ENCODE data around the gene PDCL3.

PDCL3 gene

DNA sequence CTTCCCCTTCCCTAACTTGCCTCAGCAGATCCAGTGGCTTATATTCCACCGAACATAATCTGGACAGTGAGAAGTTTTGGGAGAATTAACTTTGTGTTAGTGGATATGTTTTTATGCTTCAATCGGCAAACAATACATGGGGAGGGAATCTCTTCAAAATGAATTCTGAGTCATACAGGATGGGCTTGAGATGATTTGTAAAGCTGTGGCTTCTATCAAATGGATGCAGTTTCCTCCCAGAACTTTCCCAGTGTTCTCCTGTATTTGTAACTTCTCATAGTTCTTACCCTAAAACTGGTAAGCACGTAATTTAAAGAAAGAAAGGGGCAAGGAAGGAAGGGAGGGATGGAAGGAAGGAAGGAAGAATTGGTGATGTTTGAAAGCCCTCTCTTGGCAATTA lies 36.8 kb downstream of the PDCL3 start:
- H3K4me3 ChIP-seq (ENCODE audit: low read depth in 1 of 2, low read length in 2 of 2): no peak overlapping the region
- no peak overlapping the region for H3K9ac ChIP-seq (ENCODE audit: low read length)
- peaks cover 11% of the 10 kb centered on the region for H3K4me1 ChIP-seq (ENCODE audit: insufficient read depth, low read length)
- no peaks in the 10 kb centered on the region for H3K36me3 ChIP-seq (ENCODE audit: insufficient read depth, low read length)
- H3K27me3 ChIP-seq (ENCODE audit: control insufficient read depth in 1 of 2, insufficient read depth in 2 of 2, low read length in 2 of 2): no peaks in the 10 kb centered on the region
- H3K27ac ChIP-seq (ENCODE audit: low read depth, low read length): no peak overlapping the region
- no peaks in the 10 kb centered on the region for H3K9me3 ChIP-seq (ENCODE audit: low read length)

- H3K27ac ChIP-seq (ENCODE audit: low read depth, low read length): no peak overlapping the region
- H3K27me3 ChIP-seq (ENCODE audit: control insufficient read depth in 1 of 2, insufficient read depth in 2 of 2, low read length in 2 of 2): no peaks in the 10 kb centered on the region
- H3K4me1 ChIP-seq (ENCODE audit: insufficient read depth, low read length): peaks cover 12% of the 10 kb centered on the region
- no peaks in the 10 kb centered on the region for H3K9me3 ChIP-seq (ENCODE audit: low read length)
- no peaks in the 10 kb centered on the region for H3K36me3 ChIP-seq (ENCODE audit: insufficient read depth, low read length)
- H3K9ac ChIP-seq (ENCODE audit: low read length): no peak overlapping the region
- no peak overlapping the region for H3K4me3 ChIP-seq (ENCODE audit: low read depth in 1 of 2, low read length in 2 of 2)
These were observed 38.9 kb downstream of the PDCL3 start for GRCh38 chr2:100601661-100602060.

DNA sequence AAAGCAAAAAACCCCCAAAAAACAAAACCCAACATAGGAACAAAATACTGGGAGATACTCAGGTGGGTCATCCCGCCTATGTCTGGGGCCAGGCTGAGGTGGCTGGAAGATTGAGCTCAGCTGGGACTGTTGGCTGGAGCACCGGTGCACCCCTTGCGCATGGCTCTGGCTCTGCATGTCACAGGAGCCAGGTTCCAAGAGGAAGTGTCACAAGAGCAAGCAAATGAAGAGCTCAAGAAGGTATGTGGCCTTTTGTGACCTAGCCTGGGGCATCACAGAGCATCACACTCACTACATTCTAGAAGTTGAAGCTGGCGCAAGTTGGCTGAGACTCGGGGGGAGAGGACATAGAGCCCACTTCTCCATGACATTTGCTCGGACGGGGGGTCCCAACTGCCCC lies 40.6 kb downstream of the PDCL3 start:
- no peaks in the 10 kb centered on the region for H3K36me3 ChIP-seq (ENCODE audit: insufficient read depth, low read length)
- no peaks in the 10 kb centered on the region for H3K27me3 ChIP-seq (ENCODE audit: control insufficient read depth in 1 of 2, insufficient read depth in 2 of 2, low read length in 2 of 2)
- no peak overlapping the region for H3K4me3 ChIP-seq (ENCODE audit: low read depth in 1 of 2, low read length in 2 of 2)
- H3K4me1 ChIP-seq (ENCODE audit: insufficient read depth, low read length): peaks cover 12% of the 10 kb centered on the region
- no peak overlapping the region for H3K9ac ChIP-seq (ENCODE audit: low read length)
- no peaks in the 10 kb centered on the region for H3K9me3 ChIP-seq (ENCODE audit: low read length)
- no peak overlapping the region for H3K27ac ChIP-seq (ENCODE audit: low read depth, low read length)

DNA sequence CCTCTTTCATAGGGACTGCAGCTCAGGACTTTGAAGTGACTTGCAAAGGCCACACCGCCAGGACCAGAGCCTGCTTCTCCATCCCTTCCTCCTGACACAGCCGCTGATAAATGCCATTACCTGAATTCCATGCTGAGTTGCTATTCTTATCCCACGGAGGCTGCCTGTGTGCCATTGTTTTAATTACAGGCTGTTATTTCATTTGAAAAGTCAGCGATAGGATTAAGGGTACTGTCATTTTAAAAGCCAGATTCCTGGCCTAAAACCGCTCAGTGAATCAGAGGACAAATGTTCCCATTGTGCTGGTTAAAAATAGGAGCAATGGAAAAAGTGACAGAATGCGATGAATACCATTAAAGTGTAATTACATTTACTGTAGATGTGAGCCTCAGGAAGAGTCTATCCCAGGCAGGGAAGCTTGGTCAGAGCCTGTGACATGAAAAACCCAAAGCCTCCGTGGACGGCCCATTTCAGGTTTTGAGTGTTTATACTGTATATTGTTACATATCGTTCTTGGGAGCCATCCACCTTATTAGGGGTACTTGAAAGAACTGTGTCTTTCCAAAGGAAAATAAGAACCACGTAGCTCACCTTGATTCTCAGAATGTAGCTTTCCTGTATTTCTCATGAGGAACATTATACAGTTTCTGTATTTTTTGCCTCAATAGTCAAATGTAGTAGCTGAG lies 41.3 kb downstream of the PDCL3 start:
- Histone ChIP-seq H3K36me3 (ENCODE audit: insufficient read depth, low read length) (no peaks in the 10 kb centered on the region), H3K27ac (ENCODE audit: low read depth, low read length) (no peak overlapping the region), H3K9me3 (ENCODE audit: low read length) (no peaks in the 10 kb centered on the region), H3K27me3 (ENCODE audit: control insufficient read depth in 1 of 2, insufficient read depth in 2 of 2, low read length in 2 of 2) (no peaks in the 10 kb centered on the region), H3K9ac (ENCODE audit: low read length) (no peak overlapping the region), H3K4me1 (ENCODE audit: insufficient read depth, low read length) (peaks cover 12% of the 10 kb centered on the region), H3K4me3 (ENCODE audit: low read depth in 1 of 2, low read length in 2 of 2) (no peak overlapping the region)

DNA sequence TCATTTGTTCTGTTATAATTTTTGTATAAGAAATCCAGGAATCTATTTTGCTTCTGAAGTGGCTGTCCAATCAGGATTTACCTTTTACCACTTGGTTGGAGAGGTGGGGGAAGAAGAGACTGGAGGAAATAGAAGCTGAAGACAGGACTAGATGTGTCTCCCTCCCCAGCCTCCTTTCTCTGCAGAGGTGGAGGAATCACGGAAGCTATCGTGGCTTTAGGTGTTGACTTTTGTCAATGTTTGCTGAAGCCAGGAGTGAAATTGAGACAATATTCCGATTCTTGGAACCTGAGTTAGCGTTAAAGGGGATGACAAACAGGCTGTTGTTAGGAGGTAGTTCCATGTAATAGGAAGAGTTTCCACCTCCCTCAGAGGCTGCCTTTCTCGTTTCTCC lies 43.5 kb downstream of the PDCL3 start:
- H3K4me3 ChIP-seq (ENCODE audit: low read depth in 1 of 2, low read length in 2 of 2): no peak overlapping the region
- no peaks in the 10 kb centered on the region for H3K27me3 ChIP-seq (ENCODE audit: control insufficient read depth in 1 of 2, insufficient read depth in 2 of 2, low read length in 2 of 2)
- no peaks in the 10 kb centered on the region for H3K9me3 ChIP-seq (ENCODE audit: low read length)
- no peaks in the 10 kb centered on the region for H3K36me3 ChIP-seq (ENCODE audit: insufficient read depth, low read length)
- H3K9ac ChIP-seq (ENCODE audit: low read length): no peak overlapping the region
- peaks cover 12% of the 10 kb centered on the region for H3K4me1 ChIP-seq (ENCODE audit: insufficient read depth, low read length)
- no peak overlapping the region for H3K27ac ChIP-seq (ENCODE audit: low read depth, low read length)

DNA sequence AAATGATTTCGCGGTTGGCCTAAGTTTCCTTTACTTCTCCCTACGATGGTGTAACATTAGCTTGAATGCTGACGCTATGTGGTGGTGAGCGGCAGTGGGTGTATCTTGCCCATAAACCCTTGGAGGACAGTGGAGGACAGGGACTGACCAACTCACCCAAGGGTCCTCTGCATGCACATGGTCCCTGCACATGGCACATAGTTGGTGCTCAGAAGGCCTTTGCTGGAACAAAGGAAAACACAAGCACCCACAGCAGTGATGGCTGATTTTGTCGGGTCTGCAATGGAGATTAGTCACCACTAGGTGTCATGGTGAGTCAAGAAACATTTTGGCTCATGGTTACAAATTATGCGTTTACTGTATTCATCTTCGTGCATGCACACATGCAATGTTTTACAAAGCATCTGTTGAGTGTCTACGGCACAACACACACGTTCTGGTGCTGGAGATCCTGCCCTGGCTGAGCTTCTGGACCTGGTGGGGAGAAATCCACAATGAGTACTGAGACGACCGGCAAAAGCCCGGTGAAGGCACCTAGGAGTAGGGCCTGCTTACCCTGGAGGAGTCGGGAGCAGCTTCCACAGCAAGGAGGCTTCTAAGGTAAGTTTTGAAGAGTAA lies 44.0 kb downstream of the PDCL3 start:
- Histone ChIP-seq H3K36me3 (ENCODE audit: insufficient read depth, low read length) (no peaks in the 10 kb centered on the region), H3K27me3 (ENCODE audit: control insufficient read depth in 1 of 2, insufficient read depth in 2 of 2, low read length in 2 of 2) (no peaks in the 10 kb centered on the region), H3K9me3 (ENCODE audit: low read length) (no peaks in the 10 kb centered on the region), H3K27ac (ENCODE audit: low read depth, low read length) (no peak overlapping the region), H3K4me3 (ENCODE audit: low read depth in 1 of 2, low read length in 2 of 2) (no peak overlapping the region), H3K4me1 (ENCODE audit: insufficient read depth, low read length) (peaks cover 12% of the 10 kb centered on the region), H3K9ac (ENCODE audit: low read length) (no peak overlapping the region)

GRCh38 chr2:100610381-100610831 lies 47.6 kb downstream of the PDCL3 start:
- H3K4me3 ChIP-seq (ENCODE audit: low read depth in 1 of 2, low read length in 2 of 2): no peak overlapping the region
- no peaks in the 10 kb centered on the region for H3K9me3 ChIP-seq (ENCODE audit: low read length)
- H3K27ac ChIP-seq (ENCODE audit: low read depth, low read length): no peak overlapping the region
- H3K36me3 ChIP-seq (ENCODE audit: insufficient read depth, low read length): no peaks in the 10 kb centered on the region
- H3K27me3 ChIP-seq (ENCODE audit: control insufficient read depth in 1 of 2, insufficient read depth in 2 of 2, low read length in 2 of 2): no peaks in the 10 kb centered on the region
- H3K9ac ChIP-seq (ENCODE audit: low read length): no peak overlapping the region
- H3K4me1 ChIP-seq (ENCODE audit: insufficient read depth, low read length): no peaks in the 10 kb centered on the region

DNA sequence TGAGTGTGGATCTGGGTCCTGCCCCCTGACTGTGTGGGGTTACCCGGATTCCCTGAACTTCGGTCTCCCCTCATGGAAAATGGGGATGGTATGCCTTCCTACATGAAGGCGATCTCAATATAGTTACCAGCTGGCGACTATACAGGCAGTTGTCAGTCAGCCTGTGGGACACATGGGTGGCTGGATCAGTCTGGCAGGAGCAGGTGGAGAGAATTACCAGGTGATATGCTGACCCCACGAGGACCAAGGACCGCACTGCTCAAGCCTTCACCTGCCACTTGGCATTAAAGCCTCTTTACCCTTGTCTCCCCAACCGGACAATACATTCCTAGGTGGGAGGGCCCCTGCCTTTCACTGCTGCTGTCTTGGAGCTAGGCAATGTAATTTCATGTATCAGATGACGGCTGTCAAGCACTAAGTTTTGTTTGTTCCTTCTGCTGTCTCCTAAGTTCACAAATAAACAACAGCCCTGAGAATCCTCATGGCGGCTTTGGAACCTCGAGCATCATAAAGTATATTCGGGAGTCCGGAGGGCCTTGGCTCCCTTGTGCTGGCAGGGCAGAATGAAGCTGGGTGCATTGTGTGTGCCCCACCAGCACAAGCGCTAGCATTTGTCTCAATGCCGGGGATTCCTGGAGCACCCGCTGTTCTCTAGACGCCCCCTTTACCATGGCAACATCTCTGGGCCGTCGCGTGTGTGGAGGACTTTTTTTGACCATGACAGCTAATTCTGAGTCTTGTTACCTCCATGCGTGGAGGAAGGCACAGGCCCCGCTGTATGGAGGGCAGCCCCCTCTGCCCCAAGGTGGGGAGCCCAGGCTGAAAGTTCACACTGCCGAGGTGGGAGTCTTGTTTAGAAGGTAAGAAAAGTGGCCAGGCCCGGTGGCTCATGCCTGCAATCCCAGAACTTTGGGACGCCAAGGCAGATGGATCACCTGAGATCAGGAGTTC lies 48.6 kb downstream of the PDCL3 start:
- no peaks in the 10 kb centered on the region for H3K4me1 ChIP-seq (ENCODE audit: insufficient read depth, low read length)

GRCh38 chr2:100612388-100613000 lies 49.7 kb downstream of the PDCL3 start:
- Histone ChIP-seq H3K4me3 (ENCODE audit: low read depth in 1 of 2, low read length in 2 of 2) (no peak overlapping the region), H3K27ac (ENCODE audit: low read depth, low read length) (no peak overlapping the region), H3K4me1 (ENCODE audit: insufficient read depth, low read length) (no peaks in the 10 kb centered on the region), H3K9me3 (ENCODE audit: low read length) (no peaks in the 10 kb centered on the region), H3K36me3 (ENCODE audit: insufficient read depth, low read length) (no peaks in the 10 kb centered on the region), H3K27me3 (ENCODE audit: control insufficient read depth in 1 of 2, insufficient read depth in 2 of 2, low read length in 2 of 2) (no peaks in the 10 kb centered on the region), H3K9ac (ENCODE audit: low read length) (no peak overlapping the region)

More for the DNA sequence above, 48.6 kb downstream of the PDCL3 start:
- H3K36me3 ChIP-seq (ENCODE audit: insufficient read depth, low read length): no peaks in the 10 kb centered on the region
- no peaks in the 10 kb centered on the region for H3K9me3 ChIP-seq (ENCODE audit: low read length)
- H3K27ac ChIP-seq (ENCODE audit: low read depth, low read length): no peak overlapping the region
- no peaks in the 10 kb centered on the region for H3K27me3 ChIP-seq (ENCODE audit: control insufficient read depth in 1 of 2, insufficient read depth in 2 of 2, low read length in 2 of 2)
- no peak overlapping the region for H3K9ac ChIP-seq (ENCODE audit: low read length)
- H3K4me3 ChIP-seq (ENCODE audit: low read depth in 1 of 2, low read length in 2 of 2): no peak overlapping the region

DNA sequence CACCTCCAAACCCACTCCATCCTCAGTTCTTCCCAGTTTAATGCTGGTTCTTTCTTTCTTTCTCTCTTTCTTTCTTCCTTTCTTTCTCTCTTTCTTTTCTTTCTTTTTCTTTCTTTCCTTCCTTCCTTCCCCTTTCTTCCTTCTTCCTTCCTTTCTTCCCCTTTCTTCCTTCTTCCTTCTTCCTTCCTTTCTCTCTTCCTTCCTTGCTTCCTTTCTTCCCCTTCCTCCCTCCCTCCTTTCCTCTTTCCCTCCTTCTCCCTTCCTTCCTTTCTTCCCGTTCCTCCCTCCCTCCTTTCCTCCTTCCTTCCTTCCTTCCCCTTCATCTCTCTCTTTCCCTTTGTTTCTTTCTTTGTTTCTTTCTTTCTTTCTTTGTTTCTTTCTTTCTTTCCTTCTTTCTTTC lies 50.9 kb downstream of the PDCL3 start:
- H3K4me1 ChIP-seq (ENCODE audit: insufficient read depth, low read length): no peaks in the 10 kb centered on the region
- no peak overlapping the region for H3K9ac ChIP-seq (ENCODE audit: low read length)
- H3K27ac ChIP-seq (ENCODE audit: low read depth, low read length): no peak overlapping the region
- H3K36me3 ChIP-seq (ENCODE audit: insufficient read depth, low read length): no peaks in the 10 kb centered on the region
- H3K4me3 ChIP-seq (ENCODE audit: low read depth in 1 of 2, low read length in 2 of 2): no peak overlapping the region
- no peaks in the 10 kb centered on the region for H3K9me3 ChIP-seq (ENCODE audit: low read length)
- no peaks in the 10 kb centered on the region for H3K27me3 ChIP-seq (ENCODE audit: control insufficient read depth in 1 of 2, insufficient read depth in 2 of 2, low read length in 2 of 2)

- Histone ChIP-seq H3K36me3 (ENCODE audit: insufficient read depth, low read length) (no peaks in the 10 kb centered on the region), H3K27me3 (ENCODE audit: control insufficient read depth in 1 of 2, insufficient read depth in 2 of 2, low read length in 2 of 2) (no peaks in the 10 kb centered on the region), H3K9ac (ENCODE audit: low read length) (no peak overlapping the region), H3K9me3 (ENCODE audit: low read length) (no peaks in the 10 kb centered on the region), H3K27ac (ENCODE audit: low read depth, low read length) (no peak overlapping the region), H3K4me3 (ENCODE audit: low read depth in 1 of 2, low read length in 2 of 2) (no peak overlapping the region), H3K4me1 (ENCODE audit: insufficient read depth, low read length) (no peaks in the 10 kb centered on the region)
These were observed 51.7 kb downstream of the PDCL3 start for GRCh38 chr2:100614455-100615000.
